Activated CD4-positive, alpha-beta T cell treated with anti-CD3 and anti-CD28 coated beads, Interleukin-2, amount 50 U/mL, for 4 hours (primary cell): ENCODE data around the gene ANGPTL1.

Experiments used
- DNase-seq, 2 experiments: peaks; one replicate each; pipeline ENCODE4 v3.0.0-alpha.2; 2020

ANGPTL1 gene, protein sequence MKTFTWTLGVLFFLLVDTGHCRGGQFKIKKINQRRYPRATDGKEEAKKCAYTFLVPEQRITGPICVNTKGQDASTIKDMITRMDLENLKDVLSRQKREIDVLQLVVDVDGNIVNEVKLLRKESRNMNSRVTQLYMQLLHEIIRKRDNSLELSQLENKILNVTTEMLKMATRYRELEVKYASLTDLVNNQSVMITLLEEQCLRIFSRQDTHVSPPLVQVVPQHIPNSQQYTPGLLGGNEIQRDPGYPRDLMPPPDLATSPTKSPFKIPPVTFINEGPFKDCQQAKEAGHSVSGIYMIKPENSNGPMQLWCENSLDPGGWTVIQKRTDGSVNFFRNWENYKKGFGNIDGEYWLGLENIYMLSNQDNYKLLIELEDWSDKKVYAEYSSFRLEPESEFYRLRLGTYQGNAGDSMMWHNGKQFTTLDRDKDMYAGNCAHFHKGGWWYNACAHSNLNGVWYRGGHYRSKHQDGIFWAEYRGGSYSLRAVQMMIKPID

DNA sequence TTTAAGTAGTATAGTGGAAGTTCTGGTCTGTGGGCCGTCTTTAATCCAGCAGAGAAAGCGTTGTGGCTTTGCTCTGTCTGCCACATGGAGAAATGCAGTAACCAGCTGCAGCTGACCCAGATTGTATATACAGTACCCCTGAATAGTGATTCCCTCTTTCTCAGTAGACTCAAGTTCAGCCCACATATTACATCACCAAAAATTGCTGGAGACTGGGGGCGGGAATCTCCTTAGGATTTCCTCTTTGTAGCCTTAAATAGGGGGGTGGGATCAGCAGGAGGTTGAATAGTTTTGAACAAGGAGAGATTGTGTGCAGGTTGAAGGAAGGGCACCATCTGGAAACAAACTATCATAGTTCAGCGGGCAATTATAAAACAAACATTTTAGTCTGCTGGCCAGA lies at the start of gene ANGPTL1:
TSS of gene ANGPTL1 (minus strand) at position 134 of the 400 bp plus-strand sequence. CDS start 5,301 bp downstream, outside the sequence.
- DNase-seq, result no peak

DNA sequence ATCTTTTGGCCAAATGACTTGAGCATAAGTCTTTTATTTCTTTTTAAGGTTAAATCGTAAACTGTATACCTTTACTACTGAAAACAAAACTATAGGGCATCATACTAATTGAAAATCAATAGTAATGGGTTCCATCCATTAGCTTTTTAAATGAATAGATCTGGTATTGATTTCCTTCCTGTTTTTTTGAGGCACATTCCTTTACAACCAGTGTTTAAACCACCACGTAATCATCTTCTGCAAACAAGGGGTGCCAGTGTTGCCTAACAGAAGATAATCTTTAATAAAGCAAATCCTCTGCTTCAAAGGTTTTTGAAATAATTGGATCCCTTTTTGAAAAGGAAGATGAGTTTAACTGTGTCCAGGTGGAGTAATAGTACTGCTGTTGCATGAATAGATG lies 48.7 kb upstream of the ANGPTL1 start:
- no peak for DNase-seq

DNA sequence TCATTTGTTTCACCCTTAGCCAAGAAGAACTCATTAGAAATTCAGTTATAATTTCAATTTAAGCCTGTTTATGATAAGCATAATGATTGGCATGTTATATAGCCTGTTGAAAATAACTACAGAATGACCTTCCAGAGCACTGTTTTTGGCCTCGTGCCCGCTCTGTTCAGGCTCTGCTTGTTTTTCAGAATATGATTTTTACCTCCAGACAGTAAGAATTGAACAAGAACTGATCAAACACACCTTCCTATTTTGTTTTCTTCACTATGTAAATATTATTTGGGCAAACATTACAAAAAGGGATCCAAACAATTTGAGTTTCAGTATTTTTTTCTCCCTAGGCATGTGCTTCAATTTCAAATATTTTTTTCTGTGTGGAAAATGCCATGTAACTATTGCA lies 48.1 kb upstream of the ANGPTL1 start:
- DNase-seq, result no peak

DNA sequence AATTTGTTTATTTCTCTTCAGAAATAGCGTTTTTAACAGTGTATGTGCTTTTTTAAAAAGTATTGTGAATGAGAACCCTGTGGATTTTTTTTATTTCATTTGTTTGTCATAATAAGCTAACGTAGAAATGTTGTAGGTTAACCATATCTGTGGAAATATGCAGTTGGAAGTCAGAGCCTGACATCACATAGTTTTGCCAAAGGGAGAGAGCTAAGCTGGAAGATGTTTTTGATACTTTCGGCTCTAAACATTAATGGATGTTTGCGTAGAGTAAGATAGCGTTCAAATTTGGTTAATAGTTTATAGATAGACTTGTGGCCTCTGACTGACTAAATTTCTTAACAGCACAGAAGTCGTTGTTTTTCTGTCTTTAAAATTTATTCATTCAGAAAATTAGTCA lies 47.4 kb upstream of the ANGPTL1 start:
- no peak for DNase-seq

DNA sequence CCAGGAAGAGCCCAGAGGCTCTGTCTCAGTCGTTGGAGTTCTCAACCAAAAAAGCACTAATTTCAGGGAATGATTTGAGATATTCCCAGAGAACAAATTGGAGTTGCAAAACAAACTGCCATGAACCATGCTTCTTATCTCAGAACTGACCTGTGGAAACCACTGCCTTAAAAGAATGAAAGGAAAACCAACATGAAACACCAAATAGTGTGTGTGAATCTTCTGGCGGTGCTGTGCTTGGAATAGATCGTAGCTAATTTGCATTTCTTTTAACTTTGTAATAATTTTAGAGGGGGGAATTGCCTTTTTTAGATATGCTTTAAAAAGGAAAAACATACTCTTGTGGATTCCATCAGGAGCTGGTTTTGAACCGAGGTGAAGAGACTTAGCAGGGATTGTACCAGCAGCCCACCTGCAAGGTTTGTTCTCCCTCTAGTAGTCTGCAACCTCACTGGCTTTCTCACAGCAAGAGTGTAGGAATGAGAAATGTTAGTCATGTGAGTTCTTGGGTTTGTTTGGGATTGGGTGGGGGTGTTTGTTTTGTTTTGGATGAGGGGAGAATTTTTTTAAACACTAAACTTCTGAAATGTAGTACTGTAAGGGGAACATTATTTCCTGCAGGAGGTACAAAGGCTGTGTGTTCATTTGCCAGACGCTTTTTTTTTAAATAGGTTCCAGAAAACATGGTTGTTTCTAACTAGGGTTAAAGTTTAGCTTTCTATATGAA lies 45.7 kb upstream of the ANGPTL1 start:
- no peak for DNase-seq

DNA sequence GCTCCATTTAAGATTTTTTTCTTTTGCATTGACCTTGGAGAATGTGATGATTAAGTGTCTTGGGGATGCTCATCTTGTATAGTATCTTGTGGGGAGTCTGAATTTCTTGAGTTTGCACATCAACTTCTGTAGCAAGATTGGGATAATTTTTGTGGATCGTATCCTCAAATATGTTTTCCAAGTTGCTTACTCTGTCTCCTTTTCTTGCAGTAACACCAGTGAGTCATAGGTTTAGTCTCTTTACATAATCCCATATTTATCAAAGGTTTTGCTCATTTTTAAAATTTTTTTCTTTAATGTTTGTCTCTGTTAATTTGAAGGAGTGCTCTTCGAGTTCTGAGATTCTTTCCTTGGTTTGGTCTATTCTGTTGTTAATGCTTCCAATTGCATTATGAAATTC lies 41.7 kb upstream of the ANGPTL1 start:
- DNase-seq, result no peak

DNA sequence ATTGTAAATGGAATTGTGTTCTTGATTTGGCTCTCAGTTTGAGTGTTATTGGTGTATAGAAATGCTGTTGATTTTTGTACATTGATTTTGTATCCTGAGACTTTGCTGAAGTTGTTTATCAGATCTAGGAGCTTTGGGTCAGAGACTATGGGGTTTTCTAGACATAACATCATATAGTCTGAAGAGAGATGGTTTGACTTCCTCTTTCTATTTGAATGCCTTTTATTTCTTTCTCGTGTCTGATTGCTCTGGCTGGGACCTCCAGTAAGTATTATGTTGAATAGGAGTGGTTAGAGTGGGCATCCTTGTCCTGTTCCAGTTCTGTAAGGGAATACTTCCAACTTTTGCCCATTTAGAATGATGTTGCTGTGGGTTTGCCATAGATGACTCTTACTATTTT lies 39.1 kb upstream of the ANGPTL1 start:
- no peak for DNase-seq

DNA sequence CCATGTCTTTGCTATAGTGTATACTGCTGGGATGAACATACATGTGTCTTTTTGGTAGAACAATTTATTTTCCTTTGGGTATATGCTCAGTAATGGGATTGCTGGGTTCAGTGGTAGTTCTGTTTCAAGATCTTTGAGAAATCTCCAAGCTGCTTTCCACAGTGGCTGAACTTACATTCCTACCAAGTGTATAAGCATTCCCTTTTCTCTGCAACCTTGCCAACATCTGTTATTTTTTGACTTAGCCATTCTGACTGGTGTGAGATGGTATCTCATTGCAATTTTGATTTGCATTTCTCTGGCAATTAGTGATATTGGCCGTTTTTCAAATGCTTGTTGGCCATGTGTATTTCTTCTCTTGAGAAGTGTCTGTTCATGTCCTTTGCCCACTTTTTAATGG lies 37.5 kb upstream of the ANGPTL1 start:
- DNase-seq, result no peak

DNA sequence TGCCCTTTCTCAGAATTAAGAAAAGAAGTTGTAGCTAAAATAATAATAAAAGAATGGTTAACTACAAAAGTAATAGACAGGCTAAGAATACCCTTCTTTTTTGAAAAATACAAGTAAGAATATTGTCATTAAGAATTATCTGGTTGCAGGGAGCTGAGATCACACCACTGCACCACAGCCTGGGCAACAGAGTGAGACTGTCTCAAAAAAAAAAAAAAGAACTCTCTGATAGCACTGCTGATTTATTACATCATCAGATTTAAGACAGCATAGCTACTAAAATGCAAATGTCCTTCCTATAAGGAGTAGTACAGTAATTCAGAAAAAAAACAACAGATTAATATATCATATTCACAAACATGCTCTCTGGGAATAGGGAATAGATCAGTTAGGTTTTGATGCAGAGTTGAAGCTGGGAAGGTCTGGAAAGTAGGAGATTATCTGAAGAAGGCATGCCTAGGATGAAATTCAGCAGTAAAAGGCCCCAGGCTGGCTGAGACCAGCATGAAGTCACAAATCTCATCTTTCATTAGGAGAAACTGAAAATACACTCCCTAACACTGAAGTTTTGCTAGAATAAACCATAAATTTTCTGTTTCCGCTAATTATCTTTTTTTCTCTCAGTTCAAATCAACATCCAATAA lies 30.7 kb upstream of the ANGPTL1 start:
- DNase-seq, result no peak

DNA sequence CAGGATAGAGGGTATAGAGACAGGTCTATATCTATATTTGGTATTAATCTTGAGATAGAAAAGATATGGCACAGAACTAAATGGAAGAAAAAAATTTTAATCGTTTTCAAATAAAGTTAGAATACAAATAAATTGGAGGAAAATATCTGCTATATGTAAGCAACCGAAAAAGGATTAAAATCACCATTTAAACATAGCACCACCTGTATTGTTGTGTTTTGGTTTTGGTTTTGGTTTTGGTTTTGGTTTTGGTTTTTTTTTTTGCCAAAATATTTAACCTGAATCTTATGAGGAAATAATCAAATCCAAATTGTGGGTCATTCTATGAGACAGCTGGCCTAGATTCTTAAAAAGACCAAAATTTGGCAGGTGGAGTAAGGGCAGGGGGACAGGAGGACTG lies 28.5 kb upstream of the ANGPTL1 start:
- DNase-seq, result no peak

DNA sequence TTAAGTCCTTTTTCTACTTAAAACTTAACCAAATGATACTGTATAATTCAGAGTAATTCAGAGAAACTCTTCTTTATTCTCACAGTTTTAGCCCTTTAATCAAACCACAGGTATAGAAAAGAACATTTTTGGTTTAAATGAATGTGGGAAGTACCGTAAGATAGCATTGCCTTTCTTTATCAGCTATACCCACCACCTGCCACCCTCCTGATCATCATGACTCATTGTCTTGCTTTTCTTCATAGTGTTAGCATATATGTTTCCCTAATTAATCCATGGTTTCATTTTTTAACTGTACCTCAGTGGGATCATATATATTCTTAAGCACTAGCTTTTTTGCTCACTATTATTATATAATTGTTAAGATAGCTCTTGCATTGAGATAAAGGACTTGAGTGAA lies 27.5 kb upstream of the ANGPTL1 start:
- DNase-seq, result no peak

DNA sequence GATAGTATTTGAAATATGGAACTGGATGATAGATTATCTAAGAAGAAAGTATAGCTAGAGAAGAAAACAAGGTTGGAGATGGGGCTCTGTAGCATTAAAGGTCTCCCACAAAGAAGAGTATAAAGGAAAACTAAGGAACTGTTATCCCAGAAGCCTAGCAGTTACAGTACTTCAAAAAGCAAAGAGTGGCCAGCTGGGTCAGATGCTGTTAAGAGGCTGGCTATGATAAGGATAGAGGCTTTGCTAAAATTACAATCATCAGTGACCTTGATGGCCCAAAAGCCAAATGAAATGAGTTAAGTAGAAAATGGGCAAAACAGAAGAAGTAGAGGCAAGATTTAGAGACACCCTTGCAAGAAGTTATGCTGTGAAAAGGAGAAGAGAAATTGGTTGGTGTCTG lies 25.1 kb upstream of the ANGPTL1 start:
- no peak for DNase-seq

DNA sequence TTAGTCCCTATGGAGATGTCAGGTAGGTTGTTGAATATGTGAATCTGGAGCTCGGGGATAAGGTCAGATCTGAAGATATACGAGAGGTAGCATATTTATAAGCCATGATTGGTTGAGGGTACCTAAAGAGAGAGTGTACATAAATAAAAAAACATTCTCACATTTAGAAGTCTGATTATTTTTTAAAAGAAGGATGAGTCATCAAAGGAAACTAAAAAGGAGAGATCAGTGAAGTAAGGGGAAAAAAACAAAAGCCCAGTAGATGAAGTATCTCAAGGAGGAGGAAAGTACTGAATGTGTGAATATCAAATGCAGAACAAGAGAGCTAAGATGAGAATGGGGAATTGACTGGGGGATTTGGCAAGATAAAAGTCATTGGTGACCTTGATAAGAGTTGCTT lies 15.7 kb upstream of the ANGPTL1 start:
- no peak for DNase-seq

DNA sequence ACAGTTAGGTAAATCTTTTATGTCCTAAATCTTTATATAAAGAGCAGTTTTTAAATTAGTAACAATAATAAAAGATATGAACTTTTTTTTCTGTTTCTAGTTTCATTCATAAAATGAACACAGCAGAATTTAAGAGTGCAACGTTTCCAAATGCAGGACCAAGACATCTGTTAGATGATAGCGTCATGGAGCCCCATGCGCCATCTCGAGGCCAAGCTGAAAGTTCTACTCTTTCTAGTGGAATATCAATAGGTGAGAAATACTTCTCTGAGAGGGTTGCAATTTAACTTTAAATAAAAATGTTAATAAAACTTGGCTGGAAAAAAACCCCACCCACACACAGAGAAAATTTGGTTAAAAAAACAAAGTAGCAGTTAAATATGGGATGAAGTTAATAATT lies 15.0 kb upstream of the ANGPTL1 start:
- DNase-seq, result no peak

DNA sequence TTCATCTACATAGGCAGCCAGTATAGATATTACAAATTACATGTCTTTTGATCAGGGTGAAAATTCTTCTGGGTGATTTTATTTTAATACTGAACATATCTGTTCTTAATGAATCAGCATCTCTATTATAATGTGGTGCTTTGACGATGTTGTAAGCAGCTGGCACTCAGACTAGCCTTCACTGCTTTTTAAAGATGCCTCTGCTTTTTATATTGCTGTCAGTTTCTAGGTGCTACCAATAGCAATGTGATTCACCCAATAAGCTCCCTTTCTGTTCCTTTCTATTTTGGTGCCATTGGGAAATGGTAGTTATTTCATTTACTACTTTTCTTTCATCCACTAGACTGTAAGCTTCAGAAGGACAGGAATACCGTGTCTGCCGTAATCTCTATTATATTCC lies 11.1 kb upstream of the ANGPTL1 start:
- no peak for DNase-seq

DNA sequence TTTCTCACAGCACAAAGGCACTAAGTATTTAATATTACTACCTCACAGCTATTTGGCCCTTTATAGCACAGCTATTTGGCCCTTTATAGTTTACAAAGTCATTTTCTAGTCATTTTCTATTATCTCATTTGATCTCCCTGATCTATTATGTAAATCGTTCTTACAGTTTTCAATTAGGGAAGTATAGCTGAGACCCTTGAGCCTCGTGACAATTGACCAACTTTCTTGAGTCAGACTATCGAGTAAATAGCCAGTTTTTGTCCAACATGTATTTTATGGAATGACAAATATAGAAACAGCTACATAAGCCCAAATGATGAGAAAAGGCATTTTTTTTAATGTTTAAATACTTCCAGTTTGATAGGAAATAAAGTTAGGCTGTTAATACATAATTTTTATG lies 7.0 kb upstream of the ANGPTL1 start:
- no peak for DNase-seq

DNA sequence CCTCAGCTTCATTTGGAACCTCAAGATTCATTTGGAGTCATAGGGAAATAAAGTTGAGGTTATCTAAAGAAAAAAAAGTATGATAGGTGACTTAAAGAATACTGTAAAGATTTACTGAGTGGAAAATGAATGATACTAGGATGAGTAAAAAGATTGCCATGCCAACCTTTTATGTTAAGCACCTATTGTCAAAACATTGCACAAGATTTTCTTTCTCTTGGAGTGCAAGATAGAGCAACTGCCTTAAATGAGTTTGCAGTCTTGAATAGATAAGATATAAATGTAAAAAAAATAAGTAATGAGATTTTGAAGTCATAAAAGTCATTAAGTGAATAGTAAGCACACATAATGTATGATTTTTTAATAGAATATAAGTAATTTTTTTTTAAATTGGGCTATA lies 5.1 kb upstream of the ANGPTL1 start:
- DNase-seq, result no peak

DNA sequence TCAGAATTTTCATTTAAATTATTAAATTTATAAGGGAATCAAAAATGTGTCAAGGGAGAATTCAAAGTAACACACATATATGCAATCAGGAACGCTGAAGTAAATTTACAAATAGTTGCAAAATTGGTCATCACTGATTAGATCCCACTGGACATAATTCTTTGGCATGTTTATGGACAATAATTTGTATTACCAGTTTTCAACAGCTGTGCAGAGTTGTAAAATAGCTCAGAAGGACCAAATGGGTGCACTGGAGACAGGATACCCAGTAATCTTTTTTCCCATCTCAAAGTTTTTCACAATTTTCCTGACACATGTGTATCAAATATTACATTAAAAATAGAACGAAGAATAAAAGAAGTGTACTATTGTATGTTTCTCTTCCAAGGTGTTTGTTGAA lies 4.1 kb upstream of the ANGPTL1 start:
- DNase-seq, result no peak

DNA sequence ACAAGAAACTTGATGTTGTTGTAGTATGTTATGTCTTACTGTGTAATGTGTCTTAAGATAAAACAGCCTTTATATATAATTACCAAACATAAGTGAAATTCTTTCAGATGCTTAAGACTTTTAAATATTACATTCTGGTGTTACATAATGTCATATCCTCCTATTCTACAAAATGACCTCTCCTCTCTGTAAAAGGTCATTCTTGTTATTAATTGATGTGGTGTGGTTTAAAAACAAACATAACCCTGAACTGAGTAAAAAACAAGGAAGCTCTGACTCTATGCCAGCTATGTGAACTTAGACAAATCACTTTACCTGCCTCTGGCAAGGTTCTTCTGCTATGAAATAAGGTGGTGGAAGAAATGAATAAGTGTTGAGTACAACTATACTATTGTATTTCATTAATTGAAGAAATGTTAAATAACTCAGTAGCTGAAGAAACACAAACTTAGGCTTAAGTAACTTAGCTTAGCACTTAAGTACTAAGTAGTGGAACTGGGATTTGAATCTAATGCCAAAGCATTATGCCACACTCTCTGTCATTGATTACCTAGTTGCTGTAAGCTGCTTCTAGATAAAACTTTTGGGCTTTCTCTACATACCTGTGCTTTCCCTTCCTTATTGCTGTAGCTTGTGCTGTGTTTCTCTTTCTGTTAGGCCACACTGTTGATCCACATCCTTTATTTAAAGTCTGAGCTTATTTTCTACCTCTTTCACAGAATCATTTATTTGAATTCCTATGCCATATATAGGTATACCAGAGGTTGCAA lies 859 bp upstream of the ANGPTL1 start:
- no peak for DNase-seq

DNA sequence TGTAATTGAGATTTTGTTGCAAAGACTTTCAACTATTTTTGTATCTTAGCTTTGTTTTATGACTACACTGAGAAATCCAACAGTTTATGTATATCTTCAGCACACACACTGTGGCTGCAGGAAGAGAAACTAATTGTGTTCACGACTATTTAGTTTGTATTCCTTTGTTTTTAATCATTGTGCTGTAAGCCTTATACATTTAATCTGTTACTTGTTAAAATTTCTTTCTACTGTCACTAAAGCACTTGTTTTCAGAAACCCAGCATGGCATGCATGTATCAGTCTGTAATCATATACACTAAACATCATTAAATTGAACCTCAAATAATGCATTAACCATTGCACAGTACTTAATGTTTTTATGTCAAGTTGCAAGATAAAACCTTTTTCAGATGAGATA lies 656 bp downstream of the ANGPTL1 start:
- DNase-seq, result no peak

DNA sequence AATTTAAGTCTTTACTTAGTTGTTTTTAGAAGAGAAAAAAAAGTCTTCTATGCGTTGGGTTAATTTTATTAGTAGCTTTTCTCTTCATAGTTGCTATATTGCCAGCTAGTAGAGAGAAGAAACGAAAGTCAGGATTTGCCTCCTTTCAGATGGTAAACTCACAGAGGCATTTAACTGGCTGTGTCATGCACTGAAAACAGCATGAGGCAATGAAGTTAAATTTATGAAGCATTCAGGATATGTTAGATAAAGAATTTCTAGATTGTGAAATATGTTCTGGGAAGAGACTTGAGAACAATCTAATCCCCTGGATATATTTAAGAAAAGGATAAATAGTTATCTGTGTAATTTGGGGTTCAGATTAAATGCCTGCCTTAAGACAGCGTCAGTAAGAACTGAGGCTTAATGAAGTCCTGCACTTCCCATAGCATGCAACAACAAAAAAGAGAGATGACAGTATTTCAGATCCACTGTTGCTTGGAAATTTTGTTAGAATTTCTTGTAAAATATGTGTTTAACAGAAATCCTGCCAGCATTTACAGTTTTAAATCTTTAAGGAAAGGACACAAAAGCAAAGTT lies 1.7 kb downstream of the ANGPTL1 start:
- DNase-seq, result no peak

DNA sequence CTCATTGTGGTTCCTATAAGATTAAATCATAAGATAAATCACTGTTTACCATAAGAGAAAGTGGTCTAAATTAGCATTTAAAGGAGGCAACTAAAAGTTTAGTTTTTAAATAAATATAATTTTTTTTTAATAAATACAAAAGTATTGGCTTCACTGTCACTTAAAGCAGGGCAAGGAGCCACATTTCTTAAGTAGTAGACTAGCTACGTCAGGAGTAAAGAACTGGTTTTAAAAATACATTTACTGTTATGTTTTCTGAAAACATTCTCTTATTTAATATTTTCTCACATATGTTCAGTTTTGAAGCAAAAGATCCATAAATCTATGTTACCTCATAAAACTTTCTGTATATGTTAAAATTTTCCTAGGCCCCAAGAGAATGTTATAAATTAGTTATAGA lies 2.2 kb downstream of the ANGPTL1 start:
- no peak for DNase-seq

DNA sequence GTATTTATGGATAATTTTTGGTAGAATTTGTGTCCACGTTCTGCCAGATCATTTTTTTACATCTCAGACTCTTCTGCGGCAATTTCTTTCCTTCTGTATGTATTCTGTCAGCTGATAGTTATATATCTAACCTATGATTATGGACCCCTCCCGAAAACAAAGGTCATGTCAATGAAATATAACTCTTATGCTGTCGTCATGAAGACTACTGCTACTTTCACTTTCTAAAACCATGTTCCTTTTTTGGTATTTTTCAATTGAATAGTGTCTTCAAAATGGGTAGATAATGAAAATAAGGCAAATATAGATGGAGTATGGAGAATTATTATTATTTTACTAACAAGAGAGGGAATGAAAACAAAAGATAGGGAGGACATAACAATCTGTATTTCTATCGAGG lies 3.2 kb downstream of the ANGPTL1 start:
- DNase-seq, result no peak
